Vagina (tissue), 2 donors: ENCODE results near the gene IFT20. TPM values are rescaled to one million over a fixed set of nuclear protein-coding genes. Genes with fewer than 3 reads are reported as not detected.
"Not testable (repeated sequence)": the region's sequence is repeated elsewhere in the genome, so short reads cannot be mapped to it uniquely, and the experiment has no call there.

ENCODE experiments used
- DNase-seq, 2 donors: peaks; one replicate each; pipeline ENCODE4 v3.0.0-alpha.2; 2017; ENCODE audit errors: extremely low spot score in 2 of 2
- H3K27ac ChIP-seq: fragments of 200-600 bp; sonication (generic); one replicate; pipeline ENCODE4 v1.5.1; 2019
- H3K27me3 ChIP-seq: fragments of 200-600 bp; sonication (generic); one replicate; pipeline ENCODE4 v1.5.1; 2019
- H3K36me3 ChIP-seq, 2 donors: fragments of 200-600 bp; sonication (generic); one replicate each; pipeline ENCODE4 v1.5.1; 2017 to 2019
- H3K4me1 ChIP-seq: fragments of 200-600 bp; sonication (generic); one replicate; pipeline ENCODE4 v1.5.1; 2019
- H3K4me3 ChIP-seq, 2 donors: fragments of 200-600 bp; sonication (generic); 1 replicate in 1 of 2; 2 replicates in 1 of 2; pipeline ENCODE4 v1.5.1; 2016 to 2019
- H3K9me3 ChIP-seq: fragments of 200-600 bp; sonication (generic); one replicate; pipeline ENCODE4 v1.5.1; 2019
- POLR2A ChIP-seq, 2 donors: fragments of 450-650 bp; IDR thresholded peaks; one replicate each; pipeline ENCODE4 v1.6.1; 2017; ENCODE audit warnings: antibody characterized with exemption in 2 of 2, mild to moderate bottlenecking in 2 of 2, moderate library complexity in 2 of 2
- POLR2AphosphoS5 ChIP-seq, 2 donors: sonication (generic); formaldehyde crosslinking; IDR thresholded peaks; one replicate each; pipeline ENCODE4 v1.9.0; 2017; ENCODE audit warnings: antibody characterized with exemption in 2 of 2, mild to moderate bottlenecking in 2 of 2, low read depth in 1 of 2; ENCODE audit not compliant: insufficient read depth in 1 of 2
- intact Hi-C: fragments of 100-400 bp; cut with DNase I; formaldehyde crosslinking; loops from one replicate; pipeline ENCODE4 v1.15.1; 2023
- total RNA-seq: library from RNA; depleted of rRNA; stranded (reverse); fragments of >200 nt; gene quantifications from one replicate; pipeline ENCODE4 v1.2.3, GENCODE V29; 2016
- TF ChIP-seq, protein P1 (sequence below), 3 experiments: fragments of 450-650 bp in 2 of 3; fragments of 200-600 bp in 1 of 3; sonication (generic) in 1 of 3; IDR thresholded peaks; one replicate each; pipeline ENCODE4 v1.5.1; 2017 to 2019; ENCODE audit warnings: antibody characterized with exemption in 3 of 3, mild to moderate bottlenecking in 2 of 3, moderate library complexity in 2 of 3

The IFT20 gene
- total RNA-seq, 1 donor from 2014 or later, result 42.5 TPM

DNA sequence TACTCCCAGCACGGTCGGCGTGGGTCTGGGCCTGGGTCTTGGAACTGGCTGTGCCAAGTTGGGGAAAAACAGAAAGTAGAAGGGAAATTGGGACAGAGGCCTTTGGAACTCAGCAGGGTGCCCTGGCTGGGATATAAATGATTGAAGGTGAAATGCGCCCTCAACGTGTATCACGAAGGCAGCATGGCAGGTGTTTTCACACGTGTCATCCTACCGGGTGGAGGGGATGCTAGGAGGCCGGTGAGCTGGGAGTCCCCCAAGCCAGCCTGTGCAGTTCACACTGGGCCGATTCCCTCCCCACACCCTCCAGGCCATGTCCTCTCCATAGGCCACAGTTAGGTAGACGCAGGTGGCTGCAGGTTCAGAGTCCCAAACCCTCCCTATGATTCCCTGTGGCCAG, 6.2 kb upstream of the IFT20 start:
- Histone ChIP-seq H3K27ac (no peak overlapping the region), H3K4me1 (peaks cover 38% of the 10 kb centered on the region), H3K36me3 (peaks cover 0 to 74% of the 10 kb centered on the region in 2 donors), H3K9me3 (no peaks in the 10 kb centered on the region), H3K27me3 (no peaks in the 10 kb centered on the region), H3K4me3 (no peak overlapping the region)
- DNase-seq, result no peak
- intact Hi-C loops, result no loop called here
- TF ChIP-seq POLR2AphosphoS5 (IDR thresholded peaks at IDR 0.05; ENCODE audit: insufficient read depth in 1 of 2, low read depth in 1 of 2), result no peak
- TF ChIP-seq, protein P1, sequence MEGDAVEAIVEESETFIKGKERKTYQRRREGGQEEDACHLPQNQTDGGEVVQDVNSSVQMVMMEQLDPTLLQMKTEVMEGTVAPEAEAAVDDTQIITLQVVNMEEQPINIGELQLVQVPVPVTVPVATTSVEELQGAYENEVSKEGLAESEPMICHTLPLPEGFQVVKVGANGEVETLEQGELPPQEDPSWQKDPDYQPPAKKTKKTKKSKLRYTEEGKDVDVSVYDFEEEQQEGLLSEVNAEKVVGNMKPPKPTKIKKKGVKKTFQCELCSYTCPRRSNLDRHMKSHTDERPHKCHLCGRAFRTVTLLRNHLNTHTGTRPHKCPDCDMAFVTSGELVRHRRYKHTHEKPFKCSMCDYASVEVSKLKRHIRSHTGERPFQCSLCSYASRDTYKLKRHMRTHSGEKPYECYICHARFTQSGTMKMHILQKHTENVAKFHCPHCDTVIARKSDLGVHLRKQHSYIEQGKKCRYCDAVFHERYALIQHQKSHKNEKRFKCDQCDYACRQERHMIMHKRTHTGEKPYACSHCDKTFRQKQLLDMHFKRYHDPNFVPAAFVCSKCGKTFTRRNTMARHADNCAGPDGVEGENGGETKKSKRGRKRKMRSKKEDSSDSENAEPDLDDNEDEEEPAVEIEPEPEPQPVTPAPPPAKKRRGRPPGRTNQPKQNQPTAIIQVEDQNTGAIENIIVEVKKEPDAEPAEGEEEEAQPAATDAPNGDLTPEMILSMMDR (IDR thresholded peaks at IDR 0.05), result no peak

DNA sequence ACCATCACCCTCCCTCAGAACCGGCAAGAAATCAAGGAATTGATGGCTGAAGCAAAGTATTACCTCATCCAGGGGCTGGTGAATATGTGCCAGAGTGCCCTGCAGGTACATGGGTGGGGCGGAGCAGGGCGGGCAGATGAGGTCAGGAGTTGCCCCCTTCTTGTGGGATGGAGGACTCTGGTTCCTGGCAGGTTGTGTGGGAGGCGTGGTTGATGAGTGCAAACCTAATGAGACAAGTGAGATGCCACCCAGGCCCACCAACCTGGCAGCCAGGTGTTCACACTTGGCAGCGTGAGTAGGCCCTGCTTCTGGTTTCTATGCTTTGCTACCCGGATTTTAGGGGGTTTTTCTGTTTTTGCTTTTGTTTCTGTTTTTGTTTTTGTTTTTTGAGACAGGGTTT, 5.1 kb upstream of the IFT20 start:
- TF ChIP-seq, protein P1 (IDR thresholded peaks at IDR 0.05), result no peak
- TF ChIP-seq POLR2A (IDR thresholded peaks at IDR 0.05), result no peak
- no peak for DNase-seq
- H3K4me1 ChIP-seq, result peaks cover 43% of the 10 kb centered on the region

GRCh38 chr17:28339431-28339830, 4.2 kb upstream of the IFT20 start:
- DNase-seq, result no peak
- no peak for TF ChIP-seq POLR2A (IDR thresholded peaks at IDR 0.05)
- TF ChIP-seq, protein P1 (IDR thresholded peaks at IDR 0.05), result no peak
- TF ChIP-seq POLR2AphosphoS5 (IDR thresholded peaks at IDR 0.05; ENCODE audit: insufficient read depth in 1 of 2, low read depth in 1 of 2), result no peak
- Histone ChIP-seq H3K4me3 (no peak overlapping the region), H3K4me1 (peaks cover 49% of the 10 kb centered on the region), H3K36me3 (peaks cover 0 to 53% of the 10 kb centered on the region in 2 donors), H3K27ac (no peak overlapping the region), H3K27me3 (no peaks in the 10 kb centered on the region), H3K9me3 (no peaks in the 10 kb centered on the region)
- intact Hi-C loops, result no loop called here

More for the DNA sequence above, 5.1 kb upstream of the IFT20 start:
- no peaks in the 10 kb centered on the region for H3K9me3 ChIP-seq
- no peaks in the 10 kb centered on the region for H3K27me3 ChIP-seq
- peaks cover 0 to 62% of the 10 kb centered on the region in 2 donors for H3K36me3 ChIP-seq
- no peak overlapping the region for H3K4me3 ChIP-seq
- H3K27ac ChIP-seq, result no peak overlapping the region
- intact Hi-C loops, result no loop called here

- Histone ChIP-seq H3K4me1 (peaks cover 56% of the 10 kb centered on the region), H3K36me3 (peaks cover 0 to 47% of the 10 kb centered on the region in 2 donors), H3K27ac (peak overlapping the region; percentile 37)
- intact Hi-C loops, H3K27me3 ChIP-seq, H3K4me3 ChIP-seq, DNase-seq, H3K9me3 ChIP-seq: not testable (repeated sequence)
These were observed 3.5 kb upstream of the IFT20 start for GRCh38 chr17:28338769-28339212.

DNA sequence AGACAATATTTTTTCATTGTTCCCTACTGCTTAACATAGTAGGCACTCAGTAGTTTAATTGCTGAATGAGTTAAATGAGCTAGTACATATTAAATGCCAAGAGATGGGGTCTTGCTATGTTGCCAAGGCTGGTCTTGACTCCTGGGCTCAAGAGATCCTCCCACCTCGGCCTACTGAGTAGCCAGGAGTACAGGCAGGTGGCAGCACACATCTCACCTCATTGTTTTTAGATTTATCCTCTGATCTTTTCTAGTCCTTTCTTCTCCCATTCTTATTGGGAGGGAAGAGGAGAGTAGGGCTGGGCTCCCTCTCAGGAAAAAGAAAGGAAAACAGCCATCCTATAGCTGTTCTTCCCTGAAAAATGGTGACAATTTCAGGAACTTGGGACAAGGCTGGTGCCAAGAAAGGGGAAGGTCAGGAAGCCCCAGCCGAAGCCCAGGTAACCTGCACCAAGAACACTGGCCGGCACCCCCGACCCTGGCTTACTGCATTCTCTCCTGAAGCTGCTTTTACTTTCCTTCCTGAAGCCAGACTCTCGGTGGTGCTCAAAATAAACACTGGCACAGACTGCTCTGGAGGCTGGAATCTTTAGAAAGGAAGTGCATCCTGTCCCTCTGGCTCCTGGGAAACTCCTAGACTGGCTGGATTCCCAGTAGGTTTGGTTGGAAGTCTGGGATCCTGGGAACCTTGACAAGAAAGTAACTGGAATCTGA, 2.9 kb upstream of the IFT20 start:
- Histone ChIP-seq H3K9me3 (no peaks in the 10 kb centered on the region), H3K27ac (peak overlapping the region; percentile 37), H3K27me3 (no peaks in the 10 kb centered on the region), H3K4me3 (no peak overlapping the region), H3K4me1 (peaks cover 62% of the 10 kb centered on the region), H3K36me3 (peaks cover 0 to 41% of the 10 kb centered on the region in 2 donors)
- intact Hi-C loops, result no loop called here
- no peak for DNase-seq
- TF ChIP-seq, protein P1 (IDR thresholded peaks at IDR 0.05), result no peak
- no peak for TF ChIP-seq POLR2A (IDR thresholded peaks at IDR 0.05)
- TF ChIP-seq POLR2AphosphoS5 (IDR thresholded peaks at IDR 0.05; ENCODE audit: insufficient read depth in 1 of 2, low read depth in 1 of 2), result no peak
